Endodermal cell (in vitro differentiated cells): ENCODE measurements around the gene SMYD1. TPM values are rescaled to one million over a fixed set of nuclear protein-coding genes. Genes with fewer than 3 reads are reported as not detected.

Experiments used
- DNase-seq: peaks from one replicate; pipeline ENCODE4 v3.0.0-alpha.2; 2017
- H3K27ac ChIP-seq: 2 replicates; pipeline ENCODE4 v1.5.1; 2013; ENCODE audit warnings: mild to moderate bottlenecking, low read depth, low read length, moderate library complexity
- H3K27me3 ChIP-seq: 2 replicates; pipeline ENCODE4 v1.6.1; 2013; ENCODE audit warnings: mild to moderate bottlenecking, low read length, moderate library complexity; ENCODE audit not compliant: insufficient read depth, control insufficient read depth, poor library complexity, severe bottlenecking
- H3K36me3 ChIP-seq: 2 replicates; pipeline ENCODE4 v1.7.0; 2013; ENCODE audit warnings: mild to moderate bottlenecking, low read length, moderate library complexity; ENCODE audit not compliant: control insufficient read depth, insufficient read depth
- H3K4me1 ChIP-seq: one replicate; pipeline ENCODE4 v1.7.0; 2013; ENCODE audit warnings: low read length; ENCODE audit not compliant: control insufficient read depth, insufficient read depth
- H3K4me3 ChIP-seq: 2 replicates; pipeline ENCODE4 v1.5.1; 2013; ENCODE audit warnings: mild to moderate bottlenecking, low read length, moderate library complexity
- H3K9ac ChIP-seq: 2 replicates; pipeline ENCODE4 v1.6.1; 2013; ENCODE audit warnings: mild to moderate bottlenecking, low read length, moderate library complexity; ENCODE audit not compliant: poor library complexity, severe bottlenecking; ENCODE audit errors: extremely low read depth
- H3K9me3 ChIP-seq: 2 replicates; pipeline ENCODE4 v1.6.1; 2013; ENCODE audit warnings: mild to moderate bottlenecking, low read length, moderate library complexity; ENCODE audit not compliant: control insufficient read depth
- H3K27ac Mint-ChIP-seq: 2 replicates; pipeline ENCODE4 v1.8.0; 2020; ENCODE audit warnings: mixed read lengths
- H3K27me3 Mint-ChIP-seq: 2 replicates; pipeline ENCODE4 v1.8.0; 2021; ENCODE audit warnings: mild to moderate bottlenecking, mixed read lengths; ENCODE audit not compliant: insufficient read depth
- H3K36me3 Mint-ChIP-seq: 2 replicates; pipeline ENCODE4 v1.8.0; 2020; ENCODE audit warnings: low read depth, mixed read lengths
- H3K4me1 Mint-ChIP-seq: 2 replicates; pipeline ENCODE4 v1.8.0; 2020; ENCODE audit warnings: mixed read lengths
- H3K4me3 Mint-ChIP-seq: 2 replicates; pipeline ENCODE4 v1.8.0; 2020; ENCODE audit warnings: mild to moderate bottlenecking, moderate library complexity, mixed read lengths
- H3K9me3 Mint-ChIP-seq: 2 replicates; pipeline ENCODE4 v1.8.0; 2020; ENCODE audit warnings: mild to moderate bottlenecking, mixed read lengths
- CTCF ChIP-seq: fragments of 200-600 bp; sonication (generic); conservative IDR thresholded peaks from 2 replicates; pipeline ENCODE4 v1.5.0; 2021; ENCODE audit warnings: antibody characterized with exemption, mild to moderate bottlenecking
- WGBS, 2 experiments: methylation state at CpG; one replicate each; pipeline versions ENCODE4 v1.1.5 to v1.1.7; 2013; ENCODE audit warnings: missing lambda C conversion rate in 2 of 2, mixed read lengths in 1 of 2; ENCODE audit not compliant: insufficient coverage in 1 of 2, insufficient read length in 1 of 2; 5-methylcytosine and 5-hydroxymethylcytosine counted together
- microRNA-seq: library from miRNA; unstranded; fragments of <30 nt; microRNA quantifications from one replicate; pipeline ENCODE4 v1.2.0, GENCODE V29; 2020; ENCODE audit warnings: borderline microRNAs expressed
- total RNA-seq, 2 donors: library from RNA; stranded (reverse); fragmentation: NEBNext Ultra II Directional in 1 of 2; extraction: Animal tissue kit (Norgen Biotek cat#: 25700) in 1 of 2; gene quantifications; 2 replicates in 1 of 2; 3 replicates in 1 of 2; pipeline ENCODE4 v1.2.1, GENCODE V29; 2021

The SMYD1 gene
- total RNA-seq, 2 donors from 2014 or later: not detected

- no peak overlapping the region for H3K4me3 ChIP-seq
- 83 to 85% methylated on average over 7 of the region's 7 CpGs for WGBS, 2 experiments
- no peak for DNase-seq
- Mint-ChIP-seq H3K36me3 (no peaks in the 10 kb centered on the region), H3K4me1 (no peaks in the 10 kb centered on the region), H3K9me3 (no peaks in the 10 kb centered on the region), H3K27me3 (peaks cover 2% of the 10 kb centered on the region), H3K27ac (no peak overlapping the region), H3K4me3 (no peak overlapping the region)
- H3K27me3 ChIP-seq: peaks cover 2% of the 10 kb centered on the region
- H3K9ac ChIP-seq: no peak overlapping the region
- no peak for TF ChIP-seq CTCF
- no peak overlapping the region for H3K27ac ChIP-seq
- H3K4me1 ChIP-seq: no peaks in the 10 kb centered on the region
- H3K36me3 ChIP-seq: no peaks in the 10 kb centered on the region
- H3K9me3 ChIP-seq: no peaks in the 10 kb centered on the region
These were observed 92.9 kb downstream of the SMYD1 start for GRCh38 chr2:88160517-88160916.

- Histone ChIP-seq H3K27ac (no peak overlapping the region), H3K36me3 (no peaks in the 10 kb centered on the region), H3K9me3 (no peaks in the 10 kb centered on the region), H3K27me3 (peaks cover 7% of the 10 kb centered on the region), H3K4me3 (no peak overlapping the region), H3K9ac (no peak overlapping the region), H3K4me1 (no peaks in the 10 kb centered on the region)
- no peak for TF ChIP-seq CTCF
- Mint-ChIP-seq H3K27me3 (peaks cover 2% of the 10 kb centered on the region), H3K4me1 (no peaks in the 10 kb centered on the region), H3K36me3 (no peaks in the 10 kb centered on the region), H3K4me3 (no peak overlapping the region), H3K9me3 (no peaks in the 10 kb centered on the region), H3K27ac (no peak overlapping the region)
- 86 to 88% methylated on average over 10 to 11 of the region's 11 CpGs for WGBS, 2 experiments
- DNase-seq: no peak
These were observed 94.0 kb downstream of the SMYD1 start for GRCh38 chr2:88161446-88162244.

Small RNA genes lying within 50 kb of the gene (microRNA-seq; reads per million reads assigned to microRNA genes)
- gene MIR4780: not detected

Other genes starting within 250 kb of the SMYD1 start
- 10 to 100 TPM; 13.3 to 37.7 TPM for gene RGPD2, start 242.0 kb upstream of the SMYD1 start, total RNA-seq
- 10 to 100 TPM; 12.2 to 19.8 TPM for gene RNU2-63P, start 51.3 kb upstream of the SMYD1 start, total RNA-seq
- 10 to 100 TPM; 11.7 to 20.3 TPM for gene KRCC1, start 12.0 kb upstream of the SMYD1 start, total RNA-seq
- gene FABP1, start 60.2 kb downstream of the SMYD1 start, total RNA-seq: not detected
- gene THNSL2, start 102.5 kb downstream of the SMYD1 start, total RNA-seq: 10 to 100 TPM; 10.4 to 26.5 TPM